Stomach (tissue), 9 donors: ENCODE measurements around the gene OR1N1. TPM values are rescaled to one million over a fixed set of nuclear protein-coding genes. Genes with fewer than 3 reads are reported as not detected.
"Not testable (repeated sequence)": the region's sequence is repeated elsewhere in the genome, so short reads cannot be mapped to it uniquely, and the experiment has no call there.

Experiments used
- DNase-seq, 2 donors: peaks; one replicate each; pipeline versions ENCODE4 v3.0.0 to v3.0.0-alpha.2; 2013 to 2019
- H3K27ac ChIP-seq, 5 donors: fragments of 200-600 bp in 4 of 5; sonication (generic) in 4 of 5; one replicate each; pipeline ENCODE4 v1.5.1; 2013 to 2019; ENCODE audit warnings: mild to moderate bottlenecking in 1 of 5, moderate library complexity in 1 of 5
- H3K27me3 ChIP-seq, 3 donors: fragments of 200-600 bp; sonication (generic); one replicate each; pipeline ENCODE4 v1.5.1; 2017 to 2019; ENCODE audit warnings: mixed run types in 1 of 3
- H3K36me3 ChIP-seq, 4 donors: fragments of 200-600 bp; sonication (generic); 1 replicate in 3 of 4; 2 replicates in 1 of 4; pipeline ENCODE4 v1.5.1; 2016 to 2019
- H3K4me1 ChIP-seq, 4 donors: fragments of 200-600 bp; sonication (generic); one replicate each; pipeline ENCODE4 v1.5.1; 2016 to 2019
- H3K4me3 ChIP-seq, 4 donors: fragments of 200-600 bp; sonication (generic) in 3 of 4; one replicate each; pipeline ENCODE4 v1.5.1; 2016 to 2019; ENCODE audit warnings: mild to moderate bottlenecking in 1 of 4
- H3K9me3 ChIP-seq, 4 donors: fragments of 200-600 bp; sonication (generic); one replicate each; pipeline ENCODE4 v1.5.1; 2016 to 2019
- EP300 ChIP-seq: sonication (generic); formaldehyde crosslinking; IDR thresholded peaks from one replicate; pipeline ENCODE4 v1.6.1; 2017; ENCODE audit warnings: antibody characterized with exemption
- POLR2A ChIP-seq, 4 donors: fragments of 450-650 bp; IDR thresholded peaks; one replicate each; pipeline ENCODE4 v1.6.1; 2016; ENCODE audit warnings: antibody characterized with exemption in 4 of 4, control low read depth in 2 of 4, mild to moderate bottlenecking in 1 of 4, moderate library complexity in 1 of 4
- POLR2AphosphoS5 ChIP-seq, 3 donors: sonication (generic); formaldehyde crosslinking; IDR thresholded peaks; one replicate each; pipeline ENCODE4 v1.6.1; 2016; ENCODE audit warnings: antibody characterized with exemption in 3 of 3
- WGBS, 5 donors: extraction: QIAGEN DNeasy Blood & Tissue Kit in 3 of 5; methylation state at CpG; one replicate each; pipeline versions ENCODE4 v1.1.5 to v1.1.7; 2013 to 2018; 5-methylcytosine and 5-hydroxymethylcytosine counted together
- intact Hi-C: fragments of 100-400 bp; cut with DNase I; formaldehyde crosslinking; loops from one replicate; pipeline ENCODE4 v1.15.1; 2023; ENCODE audit warnings: low total_unique reads
- polyA plus RNA-seq, 3 donors: library from polyadenylated mRNA; stranded (reverse); fragments of 200-250 nt; gene quantifications; one replicate each; pipeline ENCODE4 v1.2.3, GENCODE V29; 2013
- total RNA-seq, 5 donors: library from RNA; depleted of rRNA; stranded (reverse); fragments of >200 nt; gene quantifications; one replicate each; pipeline versions ENCODE4 v1.1.0 to v1.2.3, GENCODE V29; 2014 to 2016
- TF ChIP-seq, protein P1 (sequence below), 7 experiments: fragments of 450-650 bp in 4 of 7; fragments of 200-600 bp in 3 of 7; sonication (generic) in 3 of 7; IDR thresholded peaks; one replicate each; pipeline ENCODE4 v1.5.1; 2016 to 2019; ENCODE audit warnings: antibody characterized with exemption in 7 of 7, control low read depth in 2 of 7, mild to moderate bottlenecking in 1 of 7
- donor health status: healthy with polysubstance abuse.
- donor health status: Bipolar disorder and iron deficiency.
- donor health status: healthy.

Gene OR1N1
- total and polyA plus RNA-seq, 8 donors, result not detected

DNA sequence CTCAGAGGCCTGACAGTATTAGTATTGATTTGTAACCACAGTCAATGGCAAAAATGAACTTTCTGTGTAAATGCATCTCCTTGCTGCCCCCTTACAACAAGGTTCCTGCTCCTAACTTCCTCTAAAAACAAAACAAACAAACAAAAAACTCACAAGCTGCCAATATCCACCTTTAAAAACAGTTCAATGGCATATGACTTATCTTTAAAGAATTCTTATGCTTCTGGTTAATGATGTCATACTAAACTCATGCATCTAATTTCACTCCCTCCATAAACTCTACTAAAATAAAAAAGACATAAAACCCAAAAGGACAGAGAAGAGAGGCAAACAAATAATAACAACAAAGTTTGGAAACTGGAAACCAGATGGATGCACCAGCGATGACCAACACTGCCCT, 9.0 kb upstream of the OR1N1 start:
- no peak for TF ChIP-seq POLR2A (IDR thresholded peaks at IDR 0.05)
- TF ChIP-seq POLR2AphosphoS5 (IDR thresholded peaks at IDR 0.05), result no peak
- TF ChIP-seq, protein P1, sequence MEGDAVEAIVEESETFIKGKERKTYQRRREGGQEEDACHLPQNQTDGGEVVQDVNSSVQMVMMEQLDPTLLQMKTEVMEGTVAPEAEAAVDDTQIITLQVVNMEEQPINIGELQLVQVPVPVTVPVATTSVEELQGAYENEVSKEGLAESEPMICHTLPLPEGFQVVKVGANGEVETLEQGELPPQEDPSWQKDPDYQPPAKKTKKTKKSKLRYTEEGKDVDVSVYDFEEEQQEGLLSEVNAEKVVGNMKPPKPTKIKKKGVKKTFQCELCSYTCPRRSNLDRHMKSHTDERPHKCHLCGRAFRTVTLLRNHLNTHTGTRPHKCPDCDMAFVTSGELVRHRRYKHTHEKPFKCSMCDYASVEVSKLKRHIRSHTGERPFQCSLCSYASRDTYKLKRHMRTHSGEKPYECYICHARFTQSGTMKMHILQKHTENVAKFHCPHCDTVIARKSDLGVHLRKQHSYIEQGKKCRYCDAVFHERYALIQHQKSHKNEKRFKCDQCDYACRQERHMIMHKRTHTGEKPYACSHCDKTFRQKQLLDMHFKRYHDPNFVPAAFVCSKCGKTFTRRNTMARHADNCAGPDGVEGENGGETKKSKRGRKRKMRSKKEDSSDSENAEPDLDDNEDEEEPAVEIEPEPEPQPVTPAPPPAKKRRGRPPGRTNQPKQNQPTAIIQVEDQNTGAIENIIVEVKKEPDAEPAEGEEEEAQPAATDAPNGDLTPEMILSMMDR (IDR thresholded peaks at IDR 0.05), result no peak
- TF ChIP-seq EP300, result no peak
- Histone ChIP-seq H3K4me3 (no peak overlapping the region), H3K27ac (no peak overlapping the region), H3K9me3 (peaks cover 0 to 14% (median 0%) of the 10 kb centered on the region in 4 donors), H3K36me3 (no peaks in the 10 kb centered on the region), H3K4me1 (no peaks in the 10 kb centered on the region), H3K27me3 (no peaks in the 10 kb centered on the region)
- WGBS, 5 donors, result 78 to 98% (median 96%) methylated on average over 1 of the region's 1 CpG
- DNase-seq, result no peak
- intact Hi-C loops, result no loop called here

DNA sequence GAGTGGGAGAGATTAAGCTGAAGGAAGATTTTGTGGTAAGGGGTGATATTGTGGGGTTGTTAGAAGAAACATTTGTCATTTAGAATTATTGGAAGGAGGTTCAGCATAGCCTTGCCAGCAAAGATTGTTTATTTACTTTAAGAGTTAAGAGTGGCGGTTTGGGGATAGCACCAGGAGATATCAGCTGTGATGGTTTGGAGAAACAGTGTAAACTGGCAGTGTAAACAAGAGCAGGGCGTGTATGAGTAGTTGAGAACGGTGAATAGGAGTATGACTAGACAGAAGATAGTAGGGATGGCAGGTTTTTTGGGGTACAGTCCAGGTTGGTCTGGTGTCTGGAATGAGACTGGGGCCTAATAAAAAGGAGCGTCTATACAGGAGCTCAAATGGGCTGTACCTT, 4.1 kb upstream of the OR1N1 start:
- H3K36me3 ChIP-seq, H3K27ac ChIP-seq, H3K4me3 ChIP-seq, H3K27me3 ChIP-seq, H3K4me1 ChIP-seq, H3K9me3 ChIP-seq, intact Hi-C loops, DNase-seq: not testable (repeated sequence)
- 26 to 46% (median 40%) methylated on average over 4 of the region's 4 CpGs for WGBS, 5 donors

DNA sequence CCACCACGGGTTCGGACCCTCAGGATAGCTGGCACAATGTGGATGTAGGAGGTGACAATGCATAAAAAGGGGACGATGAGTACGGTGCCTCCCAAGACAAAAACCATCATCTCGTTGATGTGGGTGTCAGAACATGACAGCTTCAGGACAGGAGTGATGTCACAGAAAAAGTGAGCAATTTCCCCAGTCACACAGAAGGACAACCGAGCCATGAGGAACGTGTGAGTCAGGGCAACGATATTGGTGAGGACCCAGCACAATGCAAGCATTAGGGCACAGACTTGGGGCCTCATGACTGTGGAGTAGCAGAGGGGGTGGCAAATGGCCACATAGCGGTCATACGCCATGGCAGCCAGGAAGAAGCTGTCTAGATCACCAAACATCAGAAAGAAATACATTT, 491 bp downstream of the OR1N1 start:
- TF ChIP-seq POLR2AphosphoS5 (IDR thresholded peaks at IDR 0.05) (no peak), POLR2A (IDR thresholded peaks at IDR 0.05) (no peak), EP300 (no peak)
- TF ChIP-seq, protein P1 (IDR thresholded peaks at IDR 0.05), result no peak
- Histone ChIP-seq H3K27me3 (no peaks in the 10 kb centered on the region), H3K36me3 (no peaks in the 10 kb centered on the region), H3K4me3 (no peak overlapping the region), H3K4me1 (no peaks in the 10 kb centered on the region), H3K9me3 (no peaks in the 10 kb centered on the region), H3K27ac (no peak overlapping the region)
- DNase-seq, result no peak
- 77 to 90% (median 87%) methylated on average over 10 of the region's 10 CpGs for WGBS, 5 donors
- intact Hi-C loops, result no loop called here

DNA sequence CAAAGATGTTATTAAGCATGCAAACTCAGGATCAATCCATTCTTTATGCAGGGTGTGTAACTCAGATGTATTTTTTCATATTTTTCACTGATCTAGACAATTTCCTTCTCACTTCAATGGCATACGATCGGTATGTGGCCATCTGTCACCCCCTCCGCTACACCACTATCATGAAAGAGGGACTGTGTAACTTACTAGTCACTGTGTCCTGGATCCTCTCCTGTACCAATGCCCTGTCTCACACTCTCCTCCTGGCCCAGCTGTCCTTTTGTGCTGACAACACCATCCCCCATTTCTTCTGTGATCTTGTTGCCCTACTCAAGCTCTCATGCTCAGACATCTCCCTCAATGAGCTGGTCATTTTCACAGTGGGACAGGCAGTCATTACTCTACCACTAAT, 7.7 kb downstream of the OR1N1 start:
- H3K36me3 ChIP-seq, result no peaks in the 10 kb centered on the region
- intact Hi-C loops, result loop anchor here (10.0 kb wide), 1 partner anchor 55 kb away; no protein-coding TSS in a partner anchor
- 84 to 94% (median 86%) methylated on average over 3 of the region's 3 CpGs for WGBS, 5 donors
- DNase-seq, result no peak
- TF ChIP-seq EP300, result no peak
- TF ChIP-seq POLR2AphosphoS5 (IDR thresholded peaks at IDR 0.05), result no peak
- TF ChIP-seq POLR2A (IDR thresholded peaks at IDR 0.05), result no peak
- TF ChIP-seq, protein P1 (IDR thresholded peaks at IDR 0.05), result no peak
- H3K4me1 ChIP-seq, result no peaks in the 10 kb centered on the region
- H3K9me3 ChIP-seq, result no peaks in the 10 kb centered on the region
- H3K27me3 ChIP-seq, result no peaks in the 10 kb centered on the region
- H3K27ac ChIP-seq, result no peak overlapping the region
- no peak overlapping the region for H3K4me3 ChIP-seq

DNA sequence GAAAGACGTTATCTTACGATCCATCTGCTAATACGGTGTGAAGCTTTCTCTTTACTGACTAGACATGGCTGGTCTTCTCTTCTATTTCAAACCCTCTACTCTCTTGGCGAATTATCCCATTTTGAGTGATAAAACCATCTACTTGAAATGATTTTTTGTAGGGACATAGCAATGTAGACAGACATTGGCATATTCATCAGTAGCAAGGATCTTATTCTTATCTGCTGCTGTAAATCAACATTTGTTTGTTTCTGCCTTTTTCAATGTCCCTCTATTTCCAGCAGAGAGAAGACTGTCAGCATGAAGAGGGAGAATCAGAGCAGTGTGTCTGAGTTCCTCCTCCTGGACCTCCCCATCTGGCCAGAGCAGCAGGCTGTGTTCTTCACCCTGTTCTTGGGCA, 8.3 kb downstream of the OR1N1 start, which contains the start of gene OR1J4:
TSS of gene OR1J4 (plus strand) at position 301 of the 400 bp plus-strand sequence. CDS start at position 301, 0 bp downstream.
- TF ChIP-seq, protein P1 (IDR thresholded peaks at IDR 0.05), result no peak
- TF ChIP-seq POLR2AphosphoS5 (IDR thresholded peaks at IDR 0.05), result no peak
- DNase-seq, result no peak
- Histone ChIP-seq H3K4me3 (no peak within 1 kb of the TSS), H3K27me3 (no peaks in the 10 kb centered on the region), H3K4me1 (no peaks in the 10 kb centered on the region), H3K9me3 (no peaks in the 10 kb centered on the region), H3K27ac (no peak within 1 kb of the TSS), H3K36me3 (no peaks in the 10 kb centered on the region)
- intact Hi-C loops, result loop anchor here (10.0 kb wide), 1 partner anchor 56 kb away; no protein-coding TSS in a partner anchor
- WGBS, 5 donors, result 73 to 85% (median 79%) methylated on average over 4 of the region's 4 CpGs
